ENCODE results near the gene INTS15.

The INTS15 gene

DNA sequence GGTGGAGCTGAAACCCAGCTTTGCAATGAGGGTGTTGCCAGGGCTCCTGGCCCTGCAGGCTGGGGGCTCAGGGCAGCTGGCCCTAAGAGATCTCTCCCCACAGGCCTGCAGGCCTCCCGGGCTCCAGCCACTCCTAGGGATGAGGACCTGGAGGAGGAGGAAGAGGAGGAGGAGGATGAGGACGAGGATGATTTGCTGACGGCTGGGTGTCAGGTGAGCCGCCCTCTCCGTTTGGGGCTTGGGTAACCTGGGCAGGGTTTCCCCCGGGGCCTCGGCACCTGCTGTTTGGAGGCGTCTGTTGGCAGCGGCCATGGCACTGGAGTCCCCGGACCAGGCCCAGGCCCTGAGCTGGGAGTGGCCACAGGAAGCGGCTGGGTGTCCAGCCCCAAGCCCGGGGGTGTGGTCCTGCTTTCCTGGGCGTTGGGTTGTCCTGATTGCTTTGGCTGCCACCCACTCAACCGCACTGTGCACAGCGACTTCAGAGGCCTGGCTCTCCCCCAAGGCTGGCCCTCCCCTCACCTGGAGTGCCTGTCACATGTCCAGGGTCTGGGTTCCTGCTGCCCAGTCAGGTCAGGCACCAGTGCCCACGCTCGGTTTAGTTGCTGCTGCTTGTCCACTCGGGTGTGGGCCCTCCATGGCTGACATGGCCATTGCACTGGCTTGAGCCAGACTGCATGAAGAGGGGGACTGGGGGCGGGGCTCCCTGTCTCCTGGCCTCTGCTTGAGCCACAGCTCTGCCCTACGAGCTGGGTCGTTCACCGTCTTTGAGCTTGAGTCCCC, 53.2 kb downstream of the INTS15 start:
- Histone ChIP-seq H3K36me3 (ENCODE audit: insufficient read depth, low read length) (peaks cover 91% of the 10 kb centered on the region), H3K4me1 (ENCODE audit: insufficient read depth, low read length) (peaks cover 25% of the 10 kb centered on the region)
- ATAC-seq (ENCODE audit: insufficient read depth, low read depth), result no peak

DNA sequence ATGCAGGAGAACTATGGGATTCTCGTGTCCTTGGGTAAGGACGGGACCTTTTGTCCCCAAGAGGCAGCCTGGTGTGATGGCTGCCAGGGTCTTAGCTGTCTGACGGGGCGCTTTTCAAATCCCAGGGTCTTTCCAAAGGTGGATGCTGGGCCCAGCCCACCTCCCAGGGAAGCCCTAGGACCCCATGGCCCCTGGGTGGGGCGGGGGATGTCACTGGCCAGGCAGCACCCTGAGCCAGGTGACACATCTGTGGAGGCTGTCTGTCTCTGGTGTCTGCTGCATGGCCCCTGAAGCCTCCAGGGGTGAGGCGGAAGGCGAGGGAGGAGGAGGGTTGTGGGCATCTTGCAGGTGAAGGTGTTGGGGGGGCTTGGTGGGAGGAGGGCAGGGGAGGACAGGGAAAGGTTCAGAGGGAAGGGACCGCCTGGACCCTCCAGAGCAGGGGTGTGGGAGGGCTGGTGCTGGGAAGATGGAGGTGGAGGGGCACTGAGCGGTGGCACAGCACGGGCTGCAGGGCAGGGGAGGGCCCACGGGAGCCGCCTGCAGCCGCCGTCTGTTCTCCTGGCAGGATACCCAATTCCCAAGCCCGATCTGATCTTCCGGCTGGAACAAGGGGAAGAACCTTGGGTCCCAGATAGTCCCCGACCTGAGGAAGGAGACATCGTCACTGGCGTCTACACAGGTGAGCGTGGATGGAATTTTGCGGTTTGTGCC, 54.2 kb downstream of the INTS15 start:
- H3K27me3 ChIP-seq (ENCODE audit: insufficient read depth, low read length, poor library complexity), result no peaks in the 10 kb centered on the region

More for the DNA sequence above, 53.2 kb downstream of the INTS15 start:
- no peak for TF ChIP-seq EZH2 (IDR thresholded peaks at IDR 0.05; ENCODE audit: borderline replicate concordance, low read depth, low read length, severe bottlenecking)
- TF ChIP-seq, protein P1, sequence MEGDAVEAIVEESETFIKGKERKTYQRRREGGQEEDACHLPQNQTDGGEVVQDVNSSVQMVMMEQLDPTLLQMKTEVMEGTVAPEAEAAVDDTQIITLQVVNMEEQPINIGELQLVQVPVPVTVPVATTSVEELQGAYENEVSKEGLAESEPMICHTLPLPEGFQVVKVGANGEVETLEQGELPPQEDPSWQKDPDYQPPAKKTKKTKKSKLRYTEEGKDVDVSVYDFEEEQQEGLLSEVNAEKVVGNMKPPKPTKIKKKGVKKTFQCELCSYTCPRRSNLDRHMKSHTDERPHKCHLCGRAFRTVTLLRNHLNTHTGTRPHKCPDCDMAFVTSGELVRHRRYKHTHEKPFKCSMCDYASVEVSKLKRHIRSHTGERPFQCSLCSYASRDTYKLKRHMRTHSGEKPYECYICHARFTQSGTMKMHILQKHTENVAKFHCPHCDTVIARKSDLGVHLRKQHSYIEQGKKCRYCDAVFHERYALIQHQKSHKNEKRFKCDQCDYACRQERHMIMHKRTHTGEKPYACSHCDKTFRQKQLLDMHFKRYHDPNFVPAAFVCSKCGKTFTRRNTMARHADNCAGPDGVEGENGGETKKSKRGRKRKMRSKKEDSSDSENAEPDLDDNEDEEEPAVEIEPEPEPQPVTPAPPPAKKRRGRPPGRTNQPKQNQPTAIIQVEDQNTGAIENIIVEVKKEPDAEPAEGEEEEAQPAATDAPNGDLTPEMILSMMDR (IDR thresholded peaks at IDR 0.05; ENCODE audit: borderline replicate concordance, extremely low read depth, low read length, poor library complexity, severe bottlenecking), result no peak
- H3K27me3 ChIP-seq (ENCODE audit: insufficient read depth, low read length, poor library complexity), result no peaks in the 10 kb centered on the region
- H3K79me2 ChIP-seq (ENCODE audit: insufficient read depth, low read length), result peaks cover 69% of the 10 kb centered on the region
- peaks cover 73% of the 10 kb centered on the region for H4K20me1 ChIP-seq (ENCODE audit: insufficient read depth, low read length)
- H2AFZ ChIP-seq (ENCODE audit: low read depth, low read length), result no peak overlapping the region
- H3K27ac ChIP-seq (ENCODE audit: low read length), result no peak overlapping the region
- H3K9me3 ChIP-seq (ENCODE audit: insufficient read depth, low read length, severe bottlenecking), result no peaks in the 10 kb centered on the region
- no peak for DNase-seq
- no peak overlapping the region for H3K4me2 ChIP-seq (ENCODE audit: insufficient read depth, low read length)
- H3K4me3 ChIP-seq (ENCODE audit: low read depth in 1 of 2, low read length in 2 of 2), result no peak overlapping the region
- no peak overlapping the region for H3K9ac ChIP-seq (ENCODE audit: low read depth, low read length)

DNA sequence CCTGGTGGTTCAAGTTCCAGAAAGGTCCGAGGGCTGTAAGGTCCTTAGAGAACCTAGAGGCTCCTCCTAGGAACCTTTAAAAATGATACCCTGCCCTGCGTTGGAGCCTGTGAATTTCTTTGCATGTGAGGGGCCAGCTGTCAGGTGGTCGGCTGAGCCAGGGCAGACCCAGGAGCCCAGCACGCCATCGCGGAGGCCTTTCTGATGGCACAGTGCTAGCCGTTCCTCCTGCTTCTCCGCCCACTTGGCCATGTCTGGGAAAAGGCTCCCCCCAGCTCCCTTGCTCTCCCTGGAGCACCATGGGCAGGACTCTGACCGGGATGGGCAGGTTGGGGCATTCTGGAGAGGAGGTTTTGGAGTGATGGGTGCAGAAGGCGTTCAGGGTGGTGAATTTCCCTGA, 54.9 kb downstream of the INTS15 start:
- no peak overlapping the region for H3K4me2 ChIP-seq (ENCODE audit: insufficient read depth, low read length)
- H2AFZ ChIP-seq (ENCODE audit: low read depth, low read length), result no peak overlapping the region
- H4K20me1 ChIP-seq (ENCODE audit: insufficient read depth, low read length), result peaks cover 77% of the 10 kb centered on the region
- no peak overlapping the region for H3K9ac ChIP-seq (ENCODE audit: low read depth, low read length)
- H3K4me1 ChIP-seq (ENCODE audit: insufficient read depth, low read length), result peaks cover 8% of the 10 kb centered on the region
- H3K4me3 ChIP-seq (ENCODE audit: low read depth in 1 of 2, low read length in 2 of 2), result no peak overlapping the region
- H3K79me2 ChIP-seq (ENCODE audit: insufficient read depth, low read length), result peaks cover 66% of the 10 kb centered on the region
- no peaks in the 10 kb centered on the region for H3K27me3 ChIP-seq (ENCODE audit: insufficient read depth, low read length, poor library complexity)
- peaks cover 95% of the 10 kb centered on the region for H3K36me3 ChIP-seq (ENCODE audit: insufficient read depth, low read length)
- H3K27ac ChIP-seq (ENCODE audit: low read length), result no peak overlapping the region
- DNase-seq, result no peak
- ATAC-seq (ENCODE audit: insufficient read depth, low read depth), result no peak
- TF ChIP-seq, protein P1 (IDR thresholded peaks at IDR 0.05; ENCODE audit: borderline replicate concordance, extremely low read depth, low read length, poor library complexity, severe bottlenecking), result no peak
- TF ChIP-seq EZH2 (IDR thresholded peaks at IDR 0.05; ENCODE audit: borderline replicate concordance, low read depth, low read length, severe bottlenecking), result no peak
- H3K9me3 ChIP-seq (ENCODE audit: insufficient read depth, low read length, severe bottlenecking), result no peaks in the 10 kb centered on the region

More for the DNA sequence above, 54.2 kb downstream of the INTS15 start:
- peaks cover 68% of the 10 kb centered on the region for H3K79me2 ChIP-seq (ENCODE audit: insufficient read depth, low read length)
- H3K4me3 ChIP-seq (ENCODE audit: low read depth in 1 of 2, low read length in 2 of 2), result no peak overlapping the region
- no peak for TF ChIP-seq EZH2 (IDR thresholded peaks at IDR 0.05; ENCODE audit: borderline replicate concordance, low read depth, low read length, severe bottlenecking)
- TF ChIP-seq, protein P1 (IDR thresholded peaks at IDR 0.05; ENCODE audit: borderline replicate concordance, extremely low read depth, low read length, poor library complexity, severe bottlenecking), result no peak
- no peak overlapping the region for H3K9ac ChIP-seq (ENCODE audit: low read depth, low read length)
- peaks cover 95% of the 10 kb centered on the region for H3K36me3 ChIP-seq (ENCODE audit: insufficient read depth, low read length)
- peaks cover 75% of the 10 kb centered on the region for H4K20me1 ChIP-seq (ENCODE audit: insufficient read depth, low read length)
- ATAC-seq (ENCODE audit: insufficient read depth, low read depth), result no peak
- H3K27ac ChIP-seq (ENCODE audit: low read length), result no peak overlapping the region
- no peak overlapping the region for H2AFZ ChIP-seq (ENCODE audit: low read depth, low read length)
- no peak for DNase-seq
- no peaks in the 10 kb centered on the region for H3K9me3 ChIP-seq (ENCODE audit: insufficient read depth, low read length, severe bottlenecking)
- no peak overlapping the region for H3K4me2 ChIP-seq (ENCODE audit: insufficient read depth, low read length)
- peaks cover 15% of the 10 kb centered on the region for H3K4me1 ChIP-seq (ENCODE audit: insufficient read depth, low read length)

Measured in DND-41 (cell line).